LHCN-M2 (cell line): ENCODE measurements around the gene BRAF. TPM values are rescaled to one million over a fixed set of nuclear protein-coding genes. Genes with fewer than 3 reads are reported as not detected.
A peak's percentile ranks its signal among the peaks of the same experiment; 100 is the strongest.
"Not testable (repeated sequence)": the region's sequence is repeated elsewhere in the genome, so short reads cannot be mapped to it uniquely, and the experiment has no call there.

Experiments
- DNase-seq: peaks from one replicate; pipeline ENCODE4 v3.0.0-alpha.2; 2012; ENCODE audit warnings: low read depth
- polyA plus RNA-seq: library from polyadenylated mRNA; unstranded; fragments of >200 nt; gene quantifications from one replicate; pipeline ENCODE4 v1.2.1, GENCODE V29; 2012; ENCODE audit warnings: missing spikeins
- total RNA-seq: library from RNA; depleted of rRNA; stranded (reverse); fragments of >200 nt; gene quantifications from 2 replicates; pipeline ENCODE4 v1.2.3, GENCODE V29; 2014; rRNA removed

Gene BRAF
- total RNA-seq, result 10.9 and 13.9 TPM in 2 replicates
- polyA plus RNA-seq, result 6.5 TPM

- DNase-seq, result peak; percentile 92
Measured at GRCh38 chr7:140924821-140925421, at the start of gene BRAF. BRAF (minus strand) TSS chr7:140924929; CDS start chr7:140924703, 226 bp downstream.

- no peak for DNase-seq
Measured at GRCh38 chr7:140972876-140973829, 48.4 kb upstream of the BRAF start.

GRCh38 chr7:140972344-140972743 lies 47.6 kb upstream of the BRAF start:
- DNase-seq, result no peak

- no peak for DNase-seq
Measured at GRCh38 chr7:140967438-140967837, 42.7 kb upstream of the BRAF start.

DNA sequence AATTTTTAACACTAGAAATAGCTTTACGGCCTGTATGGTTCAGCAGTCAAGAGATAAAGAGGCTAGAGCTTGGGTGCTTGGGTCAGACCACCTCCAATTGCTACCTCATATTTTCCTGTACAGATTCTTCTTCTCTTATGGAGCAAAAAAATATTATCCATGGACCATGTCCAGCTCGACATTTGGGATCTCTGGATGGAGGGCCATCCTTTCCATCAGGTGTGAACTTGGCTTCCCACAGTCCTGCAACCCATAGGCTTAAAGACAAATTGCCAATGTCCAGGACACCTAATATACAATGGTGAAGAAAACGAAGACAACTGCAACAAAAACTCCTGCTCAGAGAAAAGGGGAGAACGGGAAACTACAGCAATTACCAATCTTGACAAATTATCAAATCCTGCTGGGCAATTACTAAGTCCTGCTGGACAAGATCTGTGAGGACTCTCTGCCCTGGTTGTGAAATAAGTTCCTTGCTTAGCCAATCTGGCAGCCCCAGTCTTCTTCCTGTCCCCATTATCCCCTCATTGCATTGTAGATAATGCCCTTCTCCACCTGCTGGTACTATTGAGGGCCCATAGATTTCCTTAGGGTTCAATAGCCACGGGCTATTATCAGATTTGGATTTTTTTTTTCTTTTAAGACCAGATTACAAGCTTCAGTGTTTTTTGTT lies 42.0 kb upstream of the BRAF start:
- no peak for DNase-seq

GRCh38 chr7:140961117-140961516 lies 36.4 kb upstream of the BRAF start:
- DNase-seq, result no peak

- not testable (repeated sequence) for DNase-seq
Measured at GRCh38 chr7:140956997-140957396, 32.3 kb upstream of the BRAF start.

DNA sequence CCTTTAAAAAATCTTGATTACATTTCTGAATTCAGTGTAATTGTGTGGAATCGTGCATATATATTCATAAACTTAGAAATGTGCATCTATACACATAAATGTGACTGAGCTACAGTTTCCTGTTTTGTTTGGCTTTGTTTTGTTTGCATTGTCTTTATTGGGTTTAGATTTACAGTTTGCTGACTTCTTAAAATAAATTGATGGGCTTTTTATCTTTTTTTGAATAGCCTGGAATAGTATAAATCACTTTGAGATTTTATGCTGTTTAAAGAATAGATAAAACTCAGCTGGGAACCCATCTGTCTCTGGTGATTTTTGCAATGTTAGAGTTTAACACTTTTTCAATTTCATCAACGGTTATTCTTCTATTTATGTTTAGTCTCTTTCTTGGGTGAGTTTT lies 21.2 kb upstream of the BRAF start:
- DNase-seq, result no peak

- DNase-seq, result not testable (repeated sequence)
Measured at GRCh38 chr7:140942242-140942641, 17.5 kb upstream of the BRAF start.

- DNase-seq, result no peak
Measured at GRCh38 chr7:140940898-140941297, 16.2 kb upstream of the BRAF start.

DNA sequence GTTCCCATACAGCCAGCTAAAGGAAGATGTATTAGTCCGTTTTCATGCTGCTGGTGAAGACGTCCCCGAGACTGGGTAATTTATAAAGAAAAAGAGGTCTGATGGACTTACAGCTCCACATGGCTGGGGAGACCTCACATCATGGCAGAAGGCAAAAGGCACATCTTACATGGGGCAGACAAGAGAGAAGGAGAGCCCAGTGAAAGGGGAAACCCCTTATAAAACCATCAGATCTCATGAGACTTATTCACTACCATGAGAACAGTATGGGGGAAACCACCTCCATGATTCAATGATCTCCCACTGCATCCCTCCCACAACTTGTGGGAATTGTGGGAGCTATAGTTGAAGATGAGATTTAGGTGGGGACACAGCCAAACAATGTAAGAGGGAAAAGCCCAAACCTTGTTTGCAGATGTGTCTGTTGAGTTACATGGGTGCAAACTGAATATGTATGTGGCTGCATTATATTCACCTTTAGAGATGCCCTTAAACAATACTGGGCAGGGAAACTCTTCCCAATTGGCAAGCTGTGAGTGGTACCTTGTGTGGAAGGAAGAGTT lies 13.1 kb upstream of the BRAF start:
- no peak for DNase-seq

DNA sequence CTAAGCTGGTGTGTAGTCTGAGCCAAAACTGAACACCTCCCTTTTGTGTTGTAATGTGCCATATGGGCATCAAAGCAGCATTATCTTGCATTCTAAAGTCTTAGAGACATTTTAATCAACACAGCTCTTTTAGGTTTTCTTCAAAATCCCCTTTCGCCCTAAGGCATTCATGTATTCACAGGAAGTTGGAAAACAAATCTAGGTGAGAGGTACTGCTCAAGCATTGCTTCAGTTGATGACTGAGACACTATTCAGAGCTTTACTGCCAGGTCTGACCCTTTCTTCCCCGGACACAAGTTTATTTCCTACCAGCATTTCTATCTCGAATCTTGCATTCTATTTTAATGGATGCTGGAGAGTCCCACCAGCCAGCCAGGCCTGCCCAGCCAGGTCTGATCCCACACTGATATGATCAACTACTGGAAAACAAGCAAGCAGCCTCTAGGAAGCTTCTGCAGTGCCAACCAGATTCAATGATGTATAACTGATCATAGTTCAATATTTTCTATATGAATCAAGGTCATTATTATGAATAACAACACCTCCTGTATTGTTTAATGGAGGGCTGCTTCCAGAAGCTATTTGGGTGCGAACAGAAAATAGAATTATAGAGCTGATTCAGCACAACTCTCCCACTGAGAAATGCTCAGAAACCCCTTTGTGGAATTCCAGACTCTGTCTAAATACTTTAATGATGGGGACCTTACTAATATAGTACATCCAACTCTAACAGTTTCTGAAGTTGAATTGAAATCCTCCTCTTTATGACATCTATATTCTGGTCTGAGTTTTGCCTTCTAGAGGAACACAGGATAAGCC lies 4.0 kb upstream of the BRAF start:
- no peak for DNase-seq

DNA sequence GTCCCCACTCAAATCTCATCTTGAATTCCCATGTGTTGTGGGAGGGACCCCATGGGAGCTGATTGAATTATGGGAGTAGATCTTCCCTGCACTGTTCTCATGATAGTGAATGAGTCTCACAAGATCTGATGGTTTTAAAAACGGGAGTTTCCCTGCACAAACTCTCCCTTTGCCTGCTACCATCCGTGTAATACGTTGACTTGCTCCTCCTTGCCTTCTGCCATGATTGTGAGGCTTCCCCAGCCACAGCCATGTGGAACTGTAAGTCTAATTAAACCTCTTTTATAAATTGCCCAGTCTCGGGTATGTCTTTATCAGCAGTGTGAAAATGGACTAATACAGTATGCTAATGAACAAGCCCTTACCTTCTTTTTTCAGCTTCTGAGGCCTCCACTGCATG lies 3.2 kb upstream of the BRAF start:
- not testable (repeated sequence) for DNase-seq

GRCh38 chr7:140927351-140927750 lies 2.6 kb upstream of the BRAF start:
- no peak for DNase-seq

DNA sequence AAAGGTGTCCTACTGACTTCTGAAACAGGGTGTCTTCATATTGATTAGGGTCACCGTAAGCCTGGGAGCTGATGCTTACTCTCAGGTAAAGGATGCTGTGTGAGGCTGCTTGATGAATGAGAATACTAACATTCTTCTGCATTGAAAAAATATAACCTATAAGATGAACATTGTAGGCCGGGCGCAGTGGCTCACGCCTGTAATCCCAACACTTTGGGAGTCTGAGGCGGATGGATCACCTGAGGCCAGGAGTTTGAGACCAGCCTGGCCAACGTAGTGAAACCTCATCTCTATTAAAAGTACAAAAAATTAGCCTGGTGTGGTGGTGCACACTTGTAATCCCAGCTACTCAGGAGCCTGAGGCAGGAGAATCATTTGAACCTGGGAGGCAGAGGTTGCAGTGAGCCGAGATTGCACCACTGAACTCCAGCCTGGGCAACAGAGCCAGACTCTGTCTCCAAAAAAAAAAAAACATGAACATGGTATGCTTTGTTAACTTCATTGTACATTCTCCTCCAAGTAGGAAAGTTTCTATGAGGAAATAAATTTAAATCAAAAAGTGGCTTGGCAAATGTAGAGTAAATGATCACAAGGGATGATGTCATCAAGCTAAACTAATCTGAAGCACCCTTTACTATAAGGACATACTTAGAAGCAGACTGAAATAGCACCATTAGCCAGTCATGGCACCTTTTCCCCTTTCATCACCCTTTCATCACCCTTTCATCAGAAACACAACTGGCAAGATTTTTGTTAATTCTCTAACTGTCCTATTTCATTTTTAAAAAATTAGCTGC lies 1.5 kb upstream of the BRAF start:
- DNase-seq, result no peak

DNA sequence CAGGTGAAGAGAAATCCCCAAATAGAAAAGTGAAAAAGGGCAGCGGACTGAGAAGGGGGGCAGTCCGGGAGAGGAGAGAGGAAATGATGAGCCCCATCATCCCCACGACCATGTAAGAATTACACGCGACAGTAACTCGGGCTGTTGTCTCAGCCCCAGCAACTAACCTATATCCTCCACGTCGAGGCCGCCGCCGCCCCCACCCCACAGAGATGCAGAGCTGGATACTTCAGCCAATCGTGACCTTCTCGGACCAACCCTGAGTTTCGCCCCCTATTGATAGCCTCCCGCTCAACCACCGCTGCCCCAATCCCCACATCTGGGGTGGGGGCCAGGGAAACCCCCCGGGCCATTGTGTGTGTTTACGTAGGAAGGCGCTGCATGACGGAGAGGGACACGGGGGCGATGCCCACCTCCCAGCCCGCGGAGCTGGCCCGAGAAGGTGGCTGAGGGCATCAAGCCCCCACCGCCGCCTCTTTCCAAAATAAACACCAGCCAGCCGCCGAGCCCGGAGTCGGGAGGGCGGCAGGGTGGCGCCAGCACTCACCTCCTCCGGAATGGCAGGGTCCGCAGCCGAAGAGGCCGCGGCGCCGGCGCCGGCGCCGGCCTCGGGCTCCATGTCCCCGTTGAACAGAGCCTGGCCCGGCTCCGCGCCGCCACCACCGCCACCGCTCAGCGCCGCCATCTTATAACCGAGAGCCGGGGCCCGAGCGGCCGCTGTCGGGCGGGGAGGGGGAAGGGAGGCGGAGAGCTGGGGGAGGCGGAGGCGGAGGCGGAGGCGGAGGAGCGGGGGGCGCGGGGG lies 509 bp downstream of the BRAF start:
- DNase-seq, result peak; percentile 62

DNA sequence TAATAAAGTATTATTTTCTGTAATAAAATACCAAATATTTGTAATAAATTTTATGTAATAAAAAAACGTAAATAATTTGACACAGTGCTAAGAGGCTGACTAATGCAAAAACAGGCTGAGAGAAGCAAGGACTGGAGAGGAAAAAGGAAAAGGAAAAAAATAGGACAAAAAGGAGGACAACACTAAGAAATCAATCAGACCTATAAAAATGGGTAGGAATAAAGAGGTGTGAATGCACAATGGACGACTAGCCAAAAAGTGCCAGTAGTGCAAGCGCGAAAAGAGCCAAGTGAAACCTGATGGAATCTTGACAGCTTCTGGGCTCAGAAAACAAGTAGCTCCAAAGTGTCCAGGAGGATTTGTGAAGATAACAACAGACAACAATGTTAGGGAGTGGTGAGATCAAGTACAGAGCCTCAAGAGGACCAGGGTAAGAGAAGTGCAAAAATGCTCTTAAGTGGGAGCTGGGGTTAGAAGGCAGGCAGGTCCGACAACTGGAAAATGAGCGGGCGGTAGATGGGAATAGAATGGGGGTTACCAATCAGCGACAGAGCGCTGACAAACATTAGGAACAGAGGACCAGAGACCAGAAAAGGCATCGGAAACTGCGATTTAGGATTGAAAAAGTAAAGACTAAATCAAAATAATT lies 1.2 kb downstream of the BRAF start:
- peak; percentile 10 for DNase-seq

- DNase-seq, result no peak
Measured at GRCh38 chr7:140922741-140923345, 1.9 kb downstream of the BRAF start.
